GM18499 (cell line): ENCODE data around the gene TMEM212.

ENCODE experiments used
- ATAC-seq: cut with Tn5 transposase; IDR thresholded peaks from one replicate; pipeline ENCODE4 v1.9.1; 2021; ENCODE audit warnings: moderate number of reproducible peaks; ENCODE audit not compliant: insufficient read depth, unreplicated experiment

Gene TMEM212

DNA sequence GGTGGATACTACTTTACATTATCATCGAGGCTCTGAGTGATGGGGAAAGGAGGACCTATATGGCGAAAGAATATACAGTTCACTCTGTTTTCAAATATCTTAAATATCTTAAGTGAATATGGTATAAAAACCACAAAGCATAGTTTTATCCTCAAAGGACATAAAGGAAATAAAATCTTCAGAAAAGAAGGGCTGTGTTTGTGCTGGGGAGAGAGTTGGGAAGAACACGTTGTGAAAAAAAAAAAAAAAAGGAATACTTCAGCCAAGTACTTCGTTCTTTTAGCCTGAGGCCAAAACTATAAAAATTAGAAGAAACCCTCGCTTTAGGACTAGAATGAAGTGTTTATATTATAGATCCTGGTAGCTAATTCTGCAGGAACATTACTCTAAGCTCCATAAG is 10.2 kb upstream of the TMEM212 start:
- ATAC-seq: no peak

DNA sequence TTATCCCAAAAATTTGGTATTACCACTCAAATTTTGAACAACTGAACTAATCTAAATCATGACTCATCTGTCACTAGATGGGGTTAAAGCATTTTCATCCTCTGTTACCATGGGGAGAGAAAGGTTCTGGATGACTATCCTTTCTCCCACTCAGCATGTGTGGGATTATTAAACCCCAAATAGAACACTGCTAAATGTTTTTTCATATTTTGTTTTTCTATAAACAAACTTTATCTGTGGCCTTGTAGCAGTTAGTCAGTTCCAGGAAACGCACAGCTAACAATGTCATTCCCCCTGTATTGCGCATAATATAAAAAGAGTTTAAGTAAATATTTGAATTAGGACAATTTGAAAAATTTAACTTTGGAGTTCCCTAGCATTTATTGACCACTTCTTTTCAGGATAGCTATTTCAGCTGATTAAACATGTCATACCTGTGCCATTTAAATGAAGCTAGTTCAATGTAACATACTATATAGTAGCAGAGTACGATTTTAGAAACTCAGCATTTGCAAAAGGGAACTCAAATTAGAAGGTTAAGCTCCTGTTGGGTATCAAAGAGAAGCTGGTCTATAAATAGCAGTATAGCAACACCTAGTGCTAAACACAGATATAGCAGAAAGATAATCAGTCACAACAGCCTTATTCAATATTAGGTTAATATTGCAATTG is 9.2 kb upstream of the TMEM212 start:
- peak; percentile 55 for ATAC-seq

DNA sequence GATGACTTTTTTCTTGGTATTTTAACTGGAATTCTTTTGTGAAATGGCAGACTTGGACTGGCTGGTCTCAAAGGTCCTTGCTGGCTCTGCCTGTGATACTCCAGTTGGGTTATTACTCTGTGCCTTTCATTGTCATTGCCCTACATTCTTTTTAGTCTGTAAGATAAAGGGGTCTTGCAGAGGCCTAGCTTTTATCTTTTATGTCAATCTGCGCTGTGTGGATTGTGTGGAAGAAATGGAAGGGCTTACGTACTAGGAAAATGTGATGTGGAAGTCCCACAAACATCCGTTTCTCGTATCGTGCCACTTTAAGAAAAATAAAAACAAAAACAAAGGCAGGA is 8.7 kb upstream of the TMEM212 start:
- ATAC-seq: no peak

DNA sequence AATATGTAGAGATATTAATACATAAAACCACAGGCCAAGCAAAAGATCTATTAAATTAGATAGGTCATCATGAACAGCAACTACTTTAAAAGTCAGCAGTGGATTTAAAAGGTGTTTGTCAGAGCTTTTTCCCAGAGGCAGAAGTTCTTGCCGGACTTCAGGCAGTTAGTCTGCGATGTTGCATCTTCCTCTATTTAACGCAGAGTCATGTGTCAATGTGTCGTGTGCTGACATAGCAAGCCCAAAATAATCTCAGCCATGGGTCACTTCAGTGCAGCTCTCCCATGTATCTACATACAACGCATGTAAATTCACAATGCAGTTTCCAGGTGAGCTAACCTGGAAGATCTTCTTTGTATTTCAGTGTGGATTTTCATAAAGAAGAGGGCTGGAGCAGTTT is 8.0 kb upstream of the TMEM212 start:
- no peak for ATAC-seq

DNA sequence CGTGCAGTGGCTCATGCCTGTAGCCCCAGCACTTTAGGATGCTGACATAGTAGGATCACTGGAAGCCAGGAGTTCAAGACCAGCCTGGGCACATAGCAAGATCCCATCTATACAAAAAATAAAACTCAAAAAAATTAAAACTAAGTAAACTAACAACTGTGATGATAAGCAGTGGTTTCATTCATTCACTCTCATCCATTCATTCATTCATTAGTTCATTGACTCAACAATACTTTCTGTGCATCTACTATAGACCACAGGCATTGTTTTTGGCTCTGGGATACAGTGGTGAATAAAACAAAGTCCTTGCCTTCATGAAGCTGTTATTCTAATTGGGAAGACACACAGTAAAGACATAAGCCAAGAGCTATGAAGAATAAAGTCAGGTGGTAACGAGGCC is 7.5 kb upstream of the TMEM212 start:
- no peak for ATAC-seq

DNA sequence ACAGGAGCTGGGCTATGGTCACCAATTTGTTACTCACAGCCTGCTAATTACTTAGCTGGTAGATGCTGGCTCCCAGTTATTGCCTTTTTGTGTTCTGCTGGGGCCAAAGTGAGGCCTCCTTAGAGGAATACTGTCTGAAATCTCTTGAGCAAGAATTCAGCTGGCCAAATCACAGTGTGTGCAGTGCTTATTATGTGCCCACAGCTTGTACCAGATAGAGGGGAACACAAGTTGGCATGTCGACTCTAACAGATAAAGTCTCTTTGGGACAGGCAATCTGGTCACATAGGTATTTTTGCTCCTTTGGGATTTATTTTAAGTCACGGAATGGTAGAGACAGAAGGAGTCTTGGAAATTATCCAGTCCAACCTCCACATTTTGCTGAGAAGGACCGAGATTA is 6.3 kb upstream of the TMEM212 start:
- ATAC-seq: no peak

DNA sequence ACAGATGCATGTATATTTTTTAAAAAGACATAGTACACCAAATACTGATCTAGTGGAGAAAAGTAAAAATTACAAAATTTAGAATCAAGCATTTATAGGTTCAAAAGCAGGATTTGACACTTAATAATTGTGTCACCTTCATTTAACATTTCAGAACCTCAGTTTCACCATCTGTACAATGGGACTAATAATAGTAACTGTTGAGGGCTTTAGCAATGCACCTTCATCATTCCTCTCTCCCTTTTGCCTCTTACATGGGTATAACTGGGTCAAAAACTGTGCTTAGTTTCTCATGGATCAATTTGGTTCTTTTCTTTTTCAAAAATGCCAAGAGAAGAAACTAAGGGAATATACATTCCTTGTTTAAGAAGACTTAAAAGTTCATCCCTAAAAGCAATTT is 5.5 kb upstream of the TMEM212 start:
- ATAC-seq: no peak

DNA sequence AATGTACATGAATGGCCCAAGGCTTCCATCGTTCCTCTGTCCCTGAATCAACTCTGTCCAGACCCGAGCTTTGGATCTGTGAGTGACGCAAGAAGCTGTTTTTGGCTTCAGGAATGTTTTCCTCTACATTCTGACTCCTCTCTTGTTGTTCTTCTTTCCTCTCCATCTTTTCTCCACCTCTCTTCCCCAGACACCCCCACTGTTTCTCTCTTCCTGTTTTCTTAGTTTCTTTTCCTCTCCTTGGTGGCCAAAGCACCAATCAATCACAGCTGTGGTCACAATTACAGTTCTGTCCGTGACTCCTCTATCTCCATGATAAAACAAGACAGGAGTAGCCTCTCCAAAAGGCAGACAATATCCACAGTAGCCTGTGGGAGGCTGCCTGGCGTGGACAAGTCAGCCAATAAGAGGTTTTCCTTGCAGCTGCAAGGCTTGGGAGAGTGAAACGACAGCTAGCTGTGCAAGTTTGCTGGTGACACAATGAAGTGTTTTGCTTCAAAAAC is 4.9 kb upstream of the TMEM212 start:
- ATAC-seq: no peak

DNA sequence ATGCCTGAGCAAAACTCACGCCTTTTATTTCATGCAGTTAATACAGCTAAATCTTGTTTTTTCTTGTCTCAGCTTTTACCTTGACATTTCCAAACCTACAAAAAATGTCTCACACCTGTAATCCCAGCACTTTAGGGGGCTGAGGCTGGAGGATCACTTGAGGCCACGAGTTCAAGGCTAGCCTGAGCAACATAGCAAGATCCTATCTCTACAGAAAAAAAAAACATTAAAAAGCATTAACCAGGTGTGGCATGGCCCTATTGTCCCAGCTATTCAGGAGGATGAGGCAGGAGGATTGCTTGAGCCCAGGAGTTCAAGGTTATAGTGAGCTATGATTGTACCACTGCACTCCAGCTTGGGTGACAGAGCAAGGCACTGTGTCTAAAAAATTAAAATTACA is 3.9 kb upstream of the TMEM212 start:
- ATAC-seq: no peak

DNA sequence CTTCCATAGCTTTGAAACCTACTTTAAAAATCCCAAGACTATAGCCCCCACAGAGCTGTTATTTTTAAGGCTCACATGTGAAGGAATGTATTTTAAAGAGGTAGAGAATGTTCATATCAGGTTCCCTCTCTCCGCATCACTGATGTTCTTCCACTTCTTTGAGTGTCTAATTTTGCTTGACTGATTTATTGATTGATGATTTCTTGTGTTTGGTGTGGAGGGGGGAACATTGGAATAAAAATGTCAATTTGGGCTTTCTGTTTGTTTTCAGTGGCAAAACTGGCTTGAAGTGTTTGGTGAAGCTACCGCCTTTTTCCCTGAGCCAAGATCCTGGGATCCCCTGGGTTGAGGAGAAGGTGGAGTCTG is 2.7 kb upstream of the TMEM212 start:
- no peak for ATAC-seq

DNA sequence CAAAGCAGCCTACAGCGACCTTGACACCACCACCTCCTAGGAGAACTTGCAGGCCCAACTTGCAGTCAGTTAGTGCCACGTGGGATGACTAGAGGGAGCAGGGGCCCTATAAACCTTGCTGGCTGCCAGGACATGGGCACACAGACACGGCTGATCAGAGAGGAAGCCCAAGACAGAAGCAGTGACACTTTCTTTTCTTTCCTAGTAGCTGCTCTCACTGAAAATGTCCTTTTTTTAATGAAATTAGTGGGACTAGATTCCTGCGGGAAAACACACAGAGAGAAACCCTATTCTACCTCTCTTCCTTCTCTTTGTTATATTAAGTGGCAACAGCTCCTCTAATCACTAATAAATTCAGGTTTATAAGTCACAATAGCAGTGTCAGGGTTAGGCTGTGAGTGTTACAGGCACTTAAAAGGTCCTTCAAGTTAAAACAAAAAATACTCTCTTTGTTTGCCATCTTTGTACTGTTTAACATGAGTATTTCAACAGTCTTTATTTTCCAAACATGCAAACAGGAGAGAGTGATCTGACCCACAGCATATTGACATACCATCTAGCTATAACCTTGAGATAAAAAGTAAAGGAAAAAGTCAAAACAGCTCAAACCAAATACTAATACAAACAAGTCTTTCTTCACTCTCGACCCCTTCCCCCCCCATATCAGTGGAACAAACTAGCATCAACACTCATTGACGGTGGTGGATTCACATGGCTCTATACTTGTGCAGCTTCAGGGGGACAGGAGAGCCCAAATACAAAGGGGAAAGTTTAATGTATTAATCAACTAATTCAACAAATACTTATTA is 2.1 kb upstream of the TMEM212 start:
- ATAC-seq: no peak

DNA sequence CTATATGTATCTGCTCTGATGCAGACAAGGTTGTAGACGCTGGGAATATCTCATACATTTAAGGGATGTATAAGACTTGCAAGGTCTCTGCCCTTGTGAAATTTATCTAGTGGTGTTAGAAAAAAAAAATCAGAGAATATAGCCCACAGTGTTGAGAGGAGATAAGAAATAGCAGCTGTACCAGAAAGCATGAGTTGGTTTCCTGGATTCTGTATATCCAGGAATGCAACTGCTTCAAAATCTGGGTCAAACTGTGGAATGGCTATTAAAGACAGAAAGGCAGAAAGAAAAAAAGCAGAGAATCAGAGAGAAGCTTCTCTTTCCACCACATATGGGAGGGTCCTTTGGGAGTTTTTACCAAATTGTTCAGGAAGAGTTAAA is 1.5 kb upstream of the TMEM212 start:
- no peak for ATAC-seq

DNA sequence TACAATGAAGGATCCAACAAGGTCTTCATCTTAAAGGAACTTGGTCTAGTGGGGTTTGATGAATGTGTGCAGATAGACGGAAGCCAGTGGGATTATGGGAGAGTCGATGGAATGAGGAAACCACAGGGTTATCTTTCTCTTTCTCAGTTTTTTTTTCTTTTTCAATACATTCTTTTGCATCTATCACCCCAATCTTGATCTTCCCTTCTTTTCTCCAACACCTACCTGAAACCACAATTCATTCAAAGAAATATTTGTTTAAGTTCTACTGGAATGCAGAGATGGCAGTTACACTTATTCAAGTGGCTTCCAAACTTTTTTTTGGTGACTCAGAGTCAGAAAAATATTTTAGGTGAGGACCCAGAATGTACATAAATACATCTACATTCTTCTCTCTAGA is 1.7 kb downstream of the TMEM212 start:
- no peak for ATAC-seq

DNA sequence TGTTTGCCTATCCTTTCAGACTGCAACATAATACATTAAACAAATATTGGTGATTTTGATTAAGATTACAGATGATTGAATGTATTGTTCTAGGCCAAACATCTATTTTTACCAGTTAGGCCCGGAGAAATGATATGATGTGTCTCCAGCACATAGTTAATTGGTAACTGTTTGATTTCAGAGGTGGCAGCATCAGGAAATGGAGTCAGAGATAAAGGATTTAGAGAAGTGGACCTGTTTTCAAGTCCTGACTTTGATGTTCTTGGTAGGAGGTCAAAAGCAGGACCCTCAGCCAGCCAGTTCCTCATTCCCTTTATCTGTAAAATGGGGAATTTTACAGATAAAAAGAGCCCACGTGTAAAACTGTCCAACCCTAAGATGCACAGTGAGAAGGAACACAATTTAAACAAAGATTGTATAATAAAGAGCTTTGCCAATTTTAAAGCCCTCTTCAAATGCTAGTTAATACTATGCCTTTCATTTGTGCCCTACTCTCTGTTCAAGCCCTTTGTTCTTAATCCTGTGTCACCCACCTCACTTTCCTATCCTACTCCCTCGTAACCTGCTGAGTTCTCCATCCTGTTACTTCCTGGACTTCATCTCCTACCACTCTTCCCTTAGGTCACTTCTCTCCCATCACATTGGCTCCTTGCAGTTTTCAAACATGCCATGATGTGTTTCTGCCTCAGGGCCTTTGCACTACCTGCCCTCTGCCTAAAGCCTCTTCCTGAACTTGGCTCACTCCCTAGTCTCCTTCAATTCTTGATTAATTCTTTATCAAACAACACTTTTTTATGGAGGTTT is 2.5 kb downstream of the TMEM212 start:
- no peak for ATAC-seq

DNA sequence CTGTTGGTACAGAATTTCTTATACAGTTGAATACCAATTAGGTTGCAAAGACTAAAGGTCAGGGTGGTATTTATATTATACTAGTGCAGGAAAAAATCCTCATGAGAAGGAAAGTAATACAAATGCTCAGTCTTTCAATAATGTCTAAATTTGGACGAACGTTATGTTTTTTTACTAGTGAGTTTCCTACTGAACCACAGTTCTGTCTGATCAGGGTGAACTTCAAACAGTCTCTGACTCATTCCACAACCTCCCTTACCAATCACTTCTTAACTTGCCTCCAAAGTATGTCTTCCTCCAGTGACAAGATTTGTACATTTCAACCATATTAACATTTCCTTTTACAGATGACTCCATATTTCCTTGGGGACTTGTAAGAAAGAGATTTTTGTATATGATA is 3.4 kb downstream of the TMEM212 start:
- peak; percentile 98 for ATAC-seq

DNA sequence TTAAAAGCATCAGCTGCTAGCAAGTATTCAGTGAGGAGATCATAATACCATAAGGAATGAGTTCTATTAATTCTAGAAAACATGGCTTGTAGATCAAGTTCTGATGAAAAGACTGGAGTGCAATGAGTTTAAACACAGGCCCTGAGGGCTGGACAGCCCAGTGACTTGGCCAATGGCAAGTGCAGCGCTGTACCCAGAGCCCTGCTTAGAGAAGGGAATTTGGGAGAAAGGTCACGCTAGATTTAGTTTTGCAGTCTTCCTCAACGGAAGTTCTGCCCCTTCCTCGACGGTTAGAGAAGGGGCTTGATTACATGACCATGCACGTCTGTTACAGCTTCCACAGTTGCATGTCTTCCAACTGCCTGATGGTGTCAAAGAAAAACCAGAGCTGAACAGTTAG is 4.0 kb downstream of the TMEM212 start:
- no peak for ATAC-seq

DNA sequence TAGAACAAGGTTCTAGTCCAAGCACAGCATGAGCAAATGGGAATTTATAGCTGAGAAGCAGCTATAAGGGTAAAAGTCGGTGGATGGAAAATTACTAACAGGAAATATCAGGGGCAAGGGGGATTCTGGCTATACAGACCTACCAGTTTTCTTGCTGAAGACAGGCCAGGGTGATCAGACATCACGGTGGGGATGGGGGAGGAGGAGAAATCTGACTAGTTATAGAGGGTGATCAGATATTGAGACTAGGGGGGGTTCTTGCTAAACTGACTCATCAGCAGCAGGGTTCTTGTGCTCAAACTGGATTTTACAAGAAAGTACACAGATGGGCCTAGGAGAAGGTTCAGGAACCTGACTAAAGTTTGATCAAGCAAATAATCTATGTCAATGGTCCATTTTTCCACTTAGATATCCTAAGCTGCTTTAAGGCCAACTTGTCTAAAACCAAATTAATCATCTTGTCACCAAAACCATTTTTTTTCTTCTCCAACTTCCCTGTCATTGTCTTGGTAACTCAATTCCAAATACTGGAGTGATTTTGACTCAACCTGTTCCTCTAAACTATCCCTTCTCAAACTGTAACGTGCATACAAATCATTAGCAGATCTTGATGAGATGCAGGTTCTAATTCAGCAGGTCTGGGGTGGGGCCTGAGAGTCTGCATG is 4.6 kb downstream of the TMEM212 start:
- ATAC-seq: no peak

DNA sequence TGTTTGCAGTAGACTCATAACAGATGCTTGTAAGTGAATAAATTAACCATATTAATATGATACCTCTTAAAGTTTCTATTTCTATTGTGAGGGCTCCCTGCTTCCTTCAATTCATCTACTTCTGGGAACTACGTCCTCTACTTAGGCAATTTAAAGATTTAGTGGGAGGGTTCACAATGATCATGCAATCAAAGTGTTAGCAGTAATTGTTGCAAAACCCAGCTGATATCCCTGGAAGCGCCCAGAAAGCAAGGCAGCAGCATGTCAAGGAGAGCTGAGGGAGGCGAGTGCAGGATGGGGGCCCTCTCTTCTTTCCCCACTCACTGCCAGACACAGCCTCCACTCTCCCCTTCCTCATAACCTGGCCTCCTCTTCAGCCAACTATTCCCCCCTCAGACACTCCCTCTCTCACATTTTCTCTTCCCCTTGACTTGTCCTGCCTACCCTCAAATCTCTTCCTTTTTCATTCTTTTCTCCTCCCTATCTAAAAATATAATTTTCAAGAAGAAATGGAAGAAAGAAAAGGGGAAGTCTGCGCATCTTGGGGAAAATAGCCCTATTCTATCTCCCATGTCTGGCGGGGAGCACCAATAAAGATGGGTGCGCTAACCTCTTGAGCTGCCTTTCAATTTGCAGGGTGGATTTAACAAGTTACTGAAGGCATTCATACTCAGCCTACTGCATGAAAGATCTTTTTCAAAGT is 6.6 kb downstream of the TMEM212 start:
- ATAC-seq: no peak

DNA sequence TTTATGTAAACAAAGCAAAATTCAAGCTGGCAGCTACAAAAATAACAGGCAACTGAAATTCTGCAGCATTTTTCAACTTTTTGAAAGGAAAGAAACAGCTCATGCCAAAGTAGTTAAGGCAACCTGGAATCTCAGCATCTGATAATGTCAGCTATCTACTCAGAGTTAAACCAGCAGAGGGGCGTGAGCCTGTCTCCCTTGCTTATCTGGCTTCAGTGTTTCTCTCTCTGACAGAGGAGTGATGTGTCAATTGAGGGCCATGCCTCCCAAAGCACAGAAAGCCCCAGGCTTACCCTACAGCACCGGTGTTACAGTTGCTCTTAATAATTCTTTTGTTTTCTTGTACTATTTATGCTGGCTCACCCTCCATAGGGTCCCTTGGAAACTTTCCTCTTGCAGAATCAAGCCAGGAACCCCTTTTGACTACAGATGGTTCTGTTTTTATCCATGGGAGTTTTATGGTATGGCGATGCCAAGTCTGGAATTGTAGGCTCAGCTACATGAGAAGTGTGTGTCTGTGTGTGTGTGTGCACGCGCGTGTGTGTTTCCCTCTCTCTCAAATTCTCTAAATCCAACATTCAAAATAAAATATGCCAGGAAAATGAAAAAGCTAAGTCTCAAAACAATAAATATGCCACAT is 7.3 kb downstream of the TMEM212 start:
- no peak for ATAC-seq
